OCI-M2 (cell line): ENCODE results near the gene RRBP1.

ENCODE experiments used
- DNase-seq: peaks from one replicate; lab custom pipeline; 2025; ENCODE audit not compliant: unreplicated experiment; lab: John Stamatoyannopoulos, UW

RRBP1 gene

DNA sequence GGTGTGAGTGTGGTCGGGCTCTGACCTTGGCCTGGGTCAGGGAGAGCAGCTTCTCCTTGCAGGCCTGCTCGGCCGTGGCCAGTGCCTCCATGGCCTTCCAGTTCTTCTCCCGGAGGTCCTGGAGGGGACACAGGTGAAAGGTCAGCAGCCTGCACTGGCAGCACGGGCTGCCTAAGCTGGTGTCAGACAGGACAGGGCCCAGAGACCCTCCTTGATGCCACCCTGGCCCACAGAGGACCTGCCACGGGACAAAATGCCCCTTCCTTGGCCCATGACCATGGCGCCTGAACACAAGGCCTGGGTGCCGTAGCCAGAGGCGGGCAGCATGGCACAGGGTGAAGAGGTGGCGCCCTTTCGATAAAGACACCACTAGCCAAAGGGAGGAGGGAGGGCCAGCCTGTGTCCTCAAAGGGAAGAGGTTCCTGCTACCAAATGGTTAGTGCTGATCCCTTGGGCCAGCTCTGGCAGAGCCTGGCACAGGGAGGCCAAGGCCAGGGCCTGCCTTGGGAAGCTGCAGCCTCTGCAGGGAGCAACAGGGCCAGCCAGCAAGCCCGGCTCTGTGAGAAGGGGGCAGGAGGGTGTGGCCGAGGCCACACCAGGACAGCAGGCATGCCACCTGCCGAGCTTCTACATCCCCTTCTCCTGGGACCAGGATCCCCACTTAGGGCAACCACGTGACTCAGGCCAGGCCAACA, 57.3 kb downstream of the RRBP1 start:
- DNase-seq: no peak

DNA sequence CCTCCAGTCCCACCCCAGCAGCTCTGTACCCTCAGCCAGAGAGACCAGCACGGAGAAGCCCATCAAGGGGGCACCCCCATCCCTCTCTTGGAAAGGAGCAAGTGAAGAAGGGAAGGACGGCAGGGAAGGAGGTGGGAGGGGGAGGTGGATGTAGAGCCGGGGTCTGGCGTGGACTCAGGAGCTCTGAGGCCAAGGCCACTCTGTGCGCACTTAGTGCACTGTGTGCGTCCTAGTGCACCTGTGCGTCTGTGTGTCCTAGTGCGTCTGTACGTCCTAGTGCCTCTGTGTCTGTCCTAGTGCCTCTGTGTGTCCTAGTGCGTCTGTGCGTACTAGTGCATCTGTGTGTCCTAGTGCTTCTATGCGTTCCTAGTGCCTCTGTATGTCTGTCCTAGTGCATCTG, 58.0 kb downstream of the RRBP1 start:
- no peak for DNase-seq

DNA sequence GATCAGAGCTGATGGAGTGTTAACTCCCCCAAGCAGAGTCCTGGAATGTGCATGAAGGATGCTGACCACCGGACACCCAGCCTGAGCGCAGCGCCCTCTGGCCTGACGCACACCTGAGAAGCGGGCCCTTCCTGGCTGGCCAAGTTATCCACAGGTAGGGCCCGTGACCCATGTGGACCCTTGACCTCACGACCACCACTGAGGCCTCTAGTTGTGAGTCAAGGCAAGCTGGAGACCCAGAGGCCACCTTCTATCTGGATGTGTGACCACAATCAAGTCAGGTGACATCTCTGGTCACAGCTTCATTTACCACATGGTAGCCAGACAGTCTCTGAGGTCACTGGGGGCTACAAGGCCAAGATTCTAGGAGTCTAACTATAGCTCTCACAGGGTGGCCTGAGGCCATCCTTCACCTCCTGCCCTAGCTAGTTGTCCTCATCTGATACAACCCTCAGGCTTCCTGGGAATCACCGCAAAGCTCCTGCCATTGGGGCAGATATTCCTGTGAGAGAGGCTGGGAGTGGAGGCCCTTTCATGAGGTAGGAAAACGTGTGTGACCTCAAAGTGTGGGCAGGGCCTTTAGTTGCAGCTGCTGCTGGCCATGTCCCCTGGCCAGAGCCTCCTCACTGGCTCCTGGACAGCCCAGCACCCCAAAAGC, 59.1 kb downstream of the RRBP1 start:
- no peak for DNase-seq

GRCh38 chr20:17622086-17622850, 59.8 kb downstream of the RRBP1 start:
- DNase-seq: no peak

GRCh38 chr20:17621229-17621968, 60.6 kb downstream of the RRBP1 start:
- no peak for DNase-seq

GRCh38 chr20:17620371-17621228, 61.4 kb downstream of the RRBP1 start:
- DNase-seq: no peak

GRCh38 chr20:17619351-17620093, 62.5 kb downstream of the RRBP1 start:
- DNase-seq: no peak

DNA sequence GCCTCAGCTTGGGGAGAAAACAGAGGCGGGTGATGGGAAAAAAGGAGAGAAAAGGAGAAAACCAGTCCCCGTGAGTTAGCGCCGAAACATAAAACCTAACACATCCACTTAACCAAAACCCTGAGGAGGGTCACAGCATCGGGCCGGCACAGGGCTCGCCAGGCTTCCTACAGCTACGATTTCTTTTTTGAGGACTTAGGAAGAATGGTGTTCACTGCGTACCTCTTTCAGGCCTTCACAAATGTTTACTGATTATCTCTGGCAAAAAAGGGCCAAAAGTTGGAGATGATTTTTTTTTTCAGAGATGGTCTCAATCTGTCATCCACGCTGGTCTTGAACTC, 63.4 kb downstream of the RRBP1 start:
- no peak for DNase-seq

- DNase-seq: no peak
Observed at GRCh38 chr20:17617868-17618672, 64.0 kb downstream of the RRBP1 start.

- DNase-seq: no peak
Observed at GRCh38 chr20:17617212-17617867, 64.7 kb downstream of the RRBP1 start.

DNA sequence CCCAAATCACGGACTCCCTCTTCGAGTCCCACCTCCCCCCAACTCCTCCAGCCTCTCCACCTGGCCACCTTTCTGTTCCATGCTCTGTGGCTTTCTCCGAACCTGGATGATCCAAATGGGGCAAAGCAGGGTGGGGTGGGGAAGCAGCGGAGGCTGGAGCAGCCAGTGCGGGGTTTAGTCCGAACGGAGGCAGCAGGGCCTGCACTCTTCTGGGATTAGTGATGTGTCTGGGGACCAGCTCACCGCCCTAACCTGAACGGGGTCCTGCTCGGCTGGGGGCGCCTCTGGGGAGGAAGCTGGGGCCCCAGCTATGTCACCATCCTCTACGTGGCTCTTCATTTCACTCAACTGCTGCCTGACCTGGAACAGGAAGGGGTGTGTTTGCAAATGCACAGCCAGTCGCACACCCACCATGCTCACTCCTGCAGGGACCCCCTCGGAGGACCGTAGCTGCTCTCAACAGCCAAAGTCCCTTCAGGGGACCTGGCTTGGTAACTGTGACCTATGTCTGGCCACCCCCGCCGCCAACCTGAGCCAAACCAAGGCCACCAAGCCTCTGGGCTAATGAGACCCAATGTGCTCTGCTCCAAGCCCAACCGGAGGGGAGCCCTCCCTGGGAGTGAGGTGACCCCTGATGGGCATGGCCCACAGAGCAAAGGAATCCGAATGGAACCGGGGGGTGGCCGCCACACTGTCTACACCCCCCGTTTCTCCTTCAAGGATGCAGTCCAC, 65.4 kb downstream of the RRBP1 start:
- no peak for DNase-seq

DNA sequence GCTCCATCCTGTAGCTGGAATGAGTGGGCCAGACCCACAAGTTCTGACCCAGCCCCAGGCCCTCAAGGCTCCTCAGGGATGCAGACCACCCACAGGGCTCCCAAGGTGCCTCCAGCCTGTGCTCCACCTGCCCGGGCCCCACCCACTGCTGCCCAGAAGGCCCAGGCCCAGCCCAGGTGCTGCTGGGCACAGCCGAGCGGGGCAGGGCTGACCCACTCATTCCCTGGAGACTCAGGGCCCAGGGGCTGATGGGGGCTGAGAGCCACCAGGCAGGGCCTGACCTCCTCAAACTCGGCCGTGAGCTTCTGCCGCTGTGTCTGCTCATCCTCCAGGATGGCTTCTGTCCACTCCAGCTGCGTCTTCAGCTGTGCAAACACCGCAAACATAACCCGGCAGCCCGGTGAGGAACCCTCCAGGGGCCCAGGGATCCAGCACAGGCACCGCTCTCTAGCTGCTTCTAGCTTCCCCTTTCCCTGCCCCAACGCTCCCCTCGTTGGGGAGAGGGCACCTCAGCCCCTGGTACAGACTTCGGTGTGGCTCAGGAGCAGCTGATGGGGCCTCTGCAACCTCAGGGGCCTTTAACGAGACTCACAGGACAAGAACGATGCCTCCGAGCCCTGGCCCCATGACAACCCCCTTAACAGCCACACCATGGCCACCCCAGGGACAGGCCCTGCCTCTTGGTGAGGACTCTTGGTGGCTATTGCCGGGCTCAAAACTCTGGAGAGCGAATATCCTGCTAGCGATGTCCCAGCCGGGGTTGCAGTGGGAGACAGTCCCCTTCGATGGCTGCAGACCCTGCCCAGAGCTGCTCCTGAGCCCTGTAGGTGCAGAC, 66.2 kb downstream of the RRBP1 start:
- no peak for DNase-seq

DNA sequence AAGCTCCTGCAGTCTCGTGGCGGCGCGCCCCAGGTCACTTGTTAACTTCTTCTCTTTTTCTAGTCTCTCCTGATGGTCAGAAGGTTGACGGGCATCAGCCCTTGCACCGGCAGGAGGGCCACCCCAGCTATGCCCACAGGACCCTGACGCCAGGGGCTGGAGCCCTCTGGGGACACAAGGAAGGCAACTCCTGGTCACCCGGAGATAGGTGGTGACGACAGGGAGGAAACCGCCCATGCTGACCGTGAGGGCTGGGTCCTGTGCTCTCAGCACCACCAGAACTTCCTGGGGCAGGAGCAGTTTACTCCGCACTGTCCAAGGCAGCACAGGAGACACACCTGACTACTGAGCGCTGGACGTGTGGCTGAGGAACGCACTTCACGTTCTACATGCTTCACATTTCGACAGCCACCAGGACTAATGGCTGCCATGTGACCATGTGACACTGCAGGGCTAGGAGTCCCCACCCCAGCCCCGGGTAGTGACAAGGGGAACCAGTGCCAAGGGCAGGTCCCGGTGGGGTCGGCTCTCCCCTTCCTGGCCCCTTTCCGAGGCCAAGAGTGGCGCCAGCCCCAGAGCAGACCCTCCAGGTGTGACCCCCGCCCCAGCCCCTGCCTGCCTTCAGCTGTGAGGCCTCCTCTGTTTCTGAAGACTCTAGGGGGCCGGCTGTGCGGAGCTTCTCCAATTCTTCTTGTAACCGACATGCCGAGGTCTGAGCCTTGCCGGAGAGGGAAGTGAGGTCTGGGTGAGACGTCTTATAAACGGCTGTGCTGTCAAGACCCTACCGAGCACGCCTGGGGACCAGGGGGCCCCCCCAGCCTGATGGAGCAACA, 67.0 kb downstream of the RRBP1 start:
- DNase-seq: no peak

DNA sequence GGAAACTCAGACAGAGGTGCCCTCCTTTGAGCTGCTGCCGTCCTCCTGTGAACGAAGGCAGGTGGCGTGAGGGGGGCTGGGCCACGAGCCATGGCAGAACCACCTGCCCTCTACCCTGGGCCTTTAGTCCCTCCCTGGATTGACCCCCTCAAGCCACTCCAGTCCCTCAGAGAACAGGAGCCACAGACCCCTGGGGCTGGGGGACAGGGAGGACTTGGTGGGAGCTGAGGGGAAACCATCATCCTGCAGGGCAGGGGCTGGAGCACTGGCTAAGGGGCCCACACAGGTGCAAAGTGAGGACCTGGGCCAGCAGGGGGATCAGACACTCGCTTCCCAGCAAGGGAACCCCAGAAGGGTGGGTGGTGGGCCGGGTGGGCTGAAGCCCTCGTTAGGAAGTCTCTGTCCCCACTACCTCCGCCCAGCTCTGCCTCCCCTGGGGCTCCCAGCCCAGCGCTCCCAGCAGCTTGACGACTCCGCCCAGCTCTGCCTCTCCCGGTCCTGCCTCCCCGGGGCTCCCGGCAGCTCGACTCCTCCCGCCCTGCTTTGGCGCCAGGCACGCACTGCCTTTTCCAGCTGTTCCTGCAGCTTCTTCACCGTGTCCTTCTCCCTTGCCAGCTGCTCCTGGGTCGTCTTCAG, 67.7 kb downstream of the RRBP1 start:
- DNase-seq: no peak

GRCh38 chr20:17613328-17614175, 68.5 kb downstream of the RRBP1 start:
- no peak for DNase-seq
